Adipocyte (in vitro differentiated cells): ENCODE measurements around the gene ACADVL.

Experiments used
- DNase-seq: peaks from one replicate; pipeline ENCODE4 v3.0.0-alpha.2; 2015; ENCODE audit warnings: low read depth
- H3K27me3 ChIP-seq: replicated peaks from 2 replicates; pipeline ENCODE4 v1.7.0; 2013; ENCODE audit warnings: mild to moderate bottlenecking, low read length, moderate library complexity; ENCODE audit not compliant: control insufficient read depth, insufficient read depth
- H3K36me3 ChIP-seq: 2 replicates; pipeline ENCODE4 v1.7.0; 2013; ENCODE audit warnings: low read length, mild to moderate bottlenecking, moderate library complexity; ENCODE audit not compliant: control insufficient read depth, insufficient read depth, severe bottlenecking
- H3K4me1 ChIP-seq: 2 replicates; pipeline ENCODE4 v1.7.0; 2013; ENCODE audit warnings: mild to moderate bottlenecking, low read length, moderate library complexity; ENCODE audit not compliant: control insufficient read depth, insufficient read depth
- H3K4me3 ChIP-seq: 2 replicates; pipeline ENCODE4 v1.7.0; 2013; ENCODE audit warnings: mild to moderate bottlenecking, low read length, moderate library complexity
- H3K9ac ChIP-seq: 2 replicates; pipeline ENCODE4 v1.7.0; 2013; ENCODE audit warnings: mild to moderate bottlenecking, low read length, moderate library complexity
- H3K9me3 ChIP-seq: 2 replicates; pipeline ENCODE4 v1.7.0; 2013; ENCODE audit warnings: mild to moderate bottlenecking, low read length, moderate library complexity; ENCODE audit not compliant: control insufficient read depth

Gene ACADVL

GRCh38 chr17:7249830-7250229 lies 30.1 kb downstream of the ACADVL start:
- Histone ChIP-seq H3K36me3 (peaks cover 26% of the 10 kb centered on the region), H3K9me3 (no peaks in the 10 kb centered on the region), H3K4me3 (peak overlapping the region; percentile 88), H3K4me1 (peaks cover 28% of the 10 kb centered on the region), H3K27me3 (no peaks in the 10 kb centered on the region), H3K9ac (peak overlapping the region; percentile 97)
- DNase-seq, result no peak

- peaks cover 28% of the 10 kb centered on the region for H3K36me3 ChIP-seq
- no peaks in the 10 kb centered on the region for H3K9me3 ChIP-seq
- DNase-seq, result peak; percentile 42
- H3K27me3 ChIP-seq, result no peaks in the 10 kb centered on the region
- peak overlapping the region; percentile 88 for H3K4me3 ChIP-seq
- H3K4me1 ChIP-seq, result peaks cover 28% of the 10 kb centered on the region
- H3K9ac ChIP-seq, result peak overlapping the region; percentile 97
Measured at GRCh38 chr17:7250695-7251627, 31.2 kb downstream of the ACADVL start.

- Histone ChIP-seq H3K4me3 (peak within 1 kb of the TSS; percentile 88), H3K27me3 (no peaks in the 10 kb centered on the region), H3K4me1 (peaks cover 28% of the 10 kb centered on the region), H3K9me3 (no peaks in the 10 kb centered on the region), H3K36me3 (peaks cover 26% of the 10 kb centered on the region), H3K9ac (peak within 1 kb of the TSS; percentile 97)
- peak; percentile 99 for DNase-seq
Measured at GRCh38 chr17:7251661-7252175, 32.0 kb downstream of the ACADVL start, which contains the start of gene CTDNEP1. Gene CTDNEP1, minus strand, starts transcription at chr17:7251734. Its CDS starts 438 bp downstream, at chr17:7251296.

- no peaks in the 10 kb centered on the region for H3K27me3 ChIP-seq
- peak; percentile 98 for DNase-seq
Measured at GRCh38 chr17:7252176-7253043, 32.7 kb downstream of the ACADVL start, which contains the start of gene ELP5. Gene ELP5, plus strand, starts transcription at chr17:7252215. Its CDS starts 336 bp downstream, at chr17:7252551.

GRCh38 chr17:7253082-7253481 lies 33.3 kb downstream of the ACADVL start:
- H3K4me3 ChIP-seq, result peak overlapping the region; percentile 88
- H3K36me3 ChIP-seq, result peaks cover 32% of the 10 kb centered on the region
- DNase-seq, result no peak
- H3K9ac ChIP-seq, result peak overlapping the region; percentile 97
- H3K4me1 ChIP-seq, result peaks cover 28% of the 10 kb centered on the region
- H3K9me3 ChIP-seq, result no peaks in the 10 kb centered on the region
- H3K27me3 ChIP-seq, result no peaks in the 10 kb centered on the region

More at GRCh38 chr17:7252176-7253043, 32.7 kb downstream of the ACADVL start, which contains the start of gene ELP5:
- H3K4me3 ChIP-seq, result peak within 1 kb of the TSS; percentile 88
- H3K4me1 ChIP-seq, result peaks cover 28% of the 10 kb centered on the region
- H3K9ac ChIP-seq, result peak within 1 kb of the TSS; percentile 97
- no peaks in the 10 kb centered on the region for H3K9me3 ChIP-seq
- H3K36me3 ChIP-seq, result peaks cover 29% of the 10 kb centered on the region

GRCh38 chr17:7254511-7254910 lies 34.8 kb downstream of the ACADVL start:
- Histone ChIP-seq H3K27me3 (no peaks in the 10 kb centered on the region), H3K9me3 (no peaks in the 10 kb centered on the region), H3K9ac (no peak overlapping the region), H3K4me1 (peaks cover 27% of the 10 kb centered on the region), H3K4me3 (no peak overlapping the region), H3K36me3 (peaks cover 44% of the 10 kb centered on the region)
- DNase-seq, result no peak

- H3K9ac ChIP-seq, result no peak overlapping the region
- no peak for DNase-seq
- peaks cover 33% of the 10 kb centered on the region for H3K4me1 ChIP-seq
- no peaks in the 10 kb centered on the region for H3K27me3 ChIP-seq
- H3K9me3 ChIP-seq, result no peaks in the 10 kb centered on the region
- H3K4me3 ChIP-seq, result no peak overlapping the region
- peaks cover 45% of the 10 kb centered on the region for H3K36me3 ChIP-seq
Measured at GRCh38 chr17:7256766-7257456, 37.2 kb downstream of the ACADVL start.

GRCh38 chr17:7258731-7259554 lies 39.2 kb downstream of the ACADVL start:
- Histone ChIP-seq H3K36me3 (peaks cover 45% of the 10 kb centered on the region), H3K9ac (peak overlapping the region; percentile 53), H3K27me3 (no peaks in the 10 kb centered on the region), H3K9me3 (no peaks in the 10 kb centered on the region), H3K4me1 (peaks cover 35% of the 10 kb centered on the region), H3K4me3 (no peak overlapping the region)
- peak; percentile 51 for DNase-seq

GRCh38 chr17:7259555-7259889 lies 39.8 kb downstream of the ACADVL start:
- H3K27me3 ChIP-seq, result no peaks in the 10 kb centered on the region
- H3K4me3 ChIP-seq, result no peak overlapping the region
- DNase-seq, result no peak
- H3K4me1 ChIP-seq, result peaks cover 39% of the 10 kb centered on the region
- H3K9ac ChIP-seq, result peak overlapping the region; percentile 53
- peaks cover 39% of the 10 kb centered on the region for H3K36me3 ChIP-seq
- H3K9me3 ChIP-seq, result no peaks in the 10 kb centered on the region

- H3K27me3 ChIP-seq, result no peaks in the 10 kb centered on the region
- H3K36me3 ChIP-seq, result peaks cover 32% of the 10 kb centered on the region
- H3K4me1 ChIP-seq, result peaks cover 41% of the 10 kb centered on the region
- H3K9ac ChIP-seq, result peak overlapping the region; percentile 69
- no peaks in the 10 kb centered on the region for H3K9me3 ChIP-seq
- no peak for DNase-seq
- H3K4me3 ChIP-seq, result no peak overlapping the region
Measured at GRCh38 chr17:7260151-7260550, 40.4 kb downstream of the ACADVL start.
